ENCODE measurements around the gene NCMAP.

NCMAP gene

GRCh38 chr1:24555591-24556413 lies at the start of gene NCMAP:
Gene NCMAP, plus strand, starts transcription at chr1:24556087. Its CDS starts 39,344 bp downstream, at chr1:24595431.
- Histone ChIP-seq H3K27ac (no peak within 1 kb of the TSS), H3K4me3 (ENCODE audit: low read depth in 1 of 2, low read length in 1 of 2) (no peak within 1 kb of the TSS), H3K27me3 (peaks cover 82% of the 10 kb centered on the region), H3K9me3 (no peaks in the 10 kb centered on the region), H3K36me3 (no peaks in the 10 kb centered on the region), H3K4me1 (ENCODE audit: control insufficient read depth in 1 of 2, insufficient read depth in 1 of 2, low read depth in 1 of 2, low read length in 1 of 2) (peaks cover 0 to 7% of the 10 kb centered on the region in 2 experiments)
- no peak for TF ChIP-seq CTCF (IDR thresholded peaks at IDR 0.05)

- H3K36me3 ChIP-seq: no peaks in the 10 kb centered on the region
- no peak overlapping the region for H3K27ac ChIP-seq
- peaks cover 8 to 13% of the 10 kb centered on the region in 2 experiments for H3K4me1 ChIP-seq (ENCODE audit: control insufficient read depth in 1 of 2, insufficient read depth in 1 of 2, low read depth in 1 of 2, low read length in 1 of 2)
- no peaks in the 10 kb centered on the region for H3K9me3 ChIP-seq
- H3K4me3 ChIP-seq (ENCODE audit: low read depth in 1 of 2, low read length in 1 of 2): no peak overlapping the region
- H3K27me3 ChIP-seq: peaks cover 30% of the 10 kb centered on the region
- no peak for TF ChIP-seq CTCF (IDR thresholded peaks at IDR 0.05)
Measured at GRCh38 chr1:24506691-24507381, 49.1 kb upstream of the NCMAP start.

GRCh38 chr1:24507405-24507804 lies 48.5 kb upstream of the NCMAP start:
- Histone ChIP-seq H3K36me3 (no peaks in the 10 kb centered on the region), H3K4me1 (ENCODE audit: control insufficient read depth in 1 of 2, insufficient read depth in 1 of 2, low read depth in 1 of 2, low read length in 1 of 2) (peaks cover 6 to 7% of the 10 kb centered on the region in 2 experiments), H3K27ac (no peak overlapping the region), H3K9me3 (no peaks in the 10 kb centered on the region), H3K27me3 (peaks cover 24% of the 10 kb centered on the region), H3K4me3 (ENCODE audit: low read depth in 1 of 2, low read length in 1 of 2) (no peak overlapping the region)
- TF ChIP-seq CTCF (IDR thresholded peaks at IDR 0.05): no peak

- no peak overlapping the region for H3K27ac ChIP-seq
- H3K4me1 ChIP-seq (ENCODE audit: control insufficient read depth in 1 of 2, insufficient read depth in 1 of 2, low read depth in 1 of 2, low read length in 1 of 2): no peaks in the 10 kb centered on the region
- TF ChIP-seq CTCF (IDR thresholded peaks at IDR 0.05): no peak
Measured at GRCh38 chr1:24508911-24509310, 47.0 kb upstream of the NCMAP start.

GRCh38 chr1:24513706-24514105 lies 42.2 kb upstream of the NCMAP start:
- H3K27me3 ChIP-seq: no peaks in the 10 kb centered on the region
- H3K4me3 ChIP-seq (ENCODE audit: low read depth in 1 of 2, low read length in 1 of 2): no peak overlapping the region
- no peaks in the 10 kb centered on the region for H3K36me3 ChIP-seq
- no peaks in the 10 kb centered on the region for H3K4me1 ChIP-seq (ENCODE audit: control insufficient read depth in 1 of 2, insufficient read depth in 1 of 2, low read depth in 1 of 2, low read length in 1 of 2)
- H3K9me3 ChIP-seq: no peaks in the 10 kb centered on the region
- TF ChIP-seq CTCF (IDR thresholded peaks at IDR 0.05): no peak
- no peak overlapping the region for H3K27ac ChIP-seq

More at GRCh38 chr1:24508911-24509310, 47.0 kb upstream of the NCMAP start:
- H3K4me3 ChIP-seq (ENCODE audit: low read depth in 1 of 2, low read length in 1 of 2): no peak overlapping the region
- H3K27me3 ChIP-seq: peaks cover 9% of the 10 kb centered on the region
- no peaks in the 10 kb centered on the region for H3K9me3 ChIP-seq
- H3K36me3 ChIP-seq: no peaks in the 10 kb centered on the region

Measured in neutrophil (primary cell).